ENCODE measurements around the gene STKLD1. TPM values are rescaled to one million over a fixed set of nuclear protein-coding genes. Genes with fewer than 3 reads are reported as not detected.

Gene STKLD1
- total RNA-seq, 2 donors from 2014 or later, result 0.90 TPM; not detected in 1

DNA sequence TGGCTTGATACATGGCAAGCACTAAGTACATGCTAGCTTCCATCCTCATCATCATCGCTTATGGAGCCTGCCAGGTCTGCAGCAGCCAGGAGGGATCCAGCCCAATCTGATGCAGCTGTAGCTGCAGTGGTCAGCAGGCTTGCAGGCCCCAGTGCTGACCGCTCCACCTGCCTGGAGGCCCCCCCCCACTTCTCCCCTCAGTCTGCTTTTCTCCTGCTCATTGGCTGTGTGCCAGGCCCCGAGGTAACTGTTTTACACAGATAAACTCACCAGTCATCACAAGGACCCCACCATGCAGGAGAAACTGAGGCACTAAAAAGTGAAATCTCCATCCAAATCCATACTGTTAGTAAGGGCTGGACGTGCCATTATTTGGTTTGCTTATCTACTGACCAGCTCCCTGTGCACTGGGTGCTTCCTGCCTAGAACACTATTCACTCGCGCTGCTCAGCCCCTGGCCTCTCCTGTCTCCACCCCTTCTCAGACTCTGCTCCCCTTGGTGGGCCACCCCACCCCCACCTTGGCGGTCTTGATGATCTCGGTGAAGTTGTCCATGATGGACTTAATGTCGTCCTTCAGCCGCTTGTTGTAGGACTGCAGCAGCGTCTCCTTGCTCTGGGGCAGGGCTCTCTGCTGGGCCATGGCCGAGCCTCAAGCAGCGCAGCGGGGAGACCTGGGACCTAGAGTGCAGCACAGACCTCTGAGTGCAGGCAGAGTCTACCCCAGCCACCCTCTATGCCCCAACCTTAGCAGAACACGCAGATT is 30.0 kb upstream of the STKLD1 start:
- peaks cover 61% of the 10 kb centered on the region for H3K36me3 ChIP-seq
- no peak for DNase-seq (ENCODE audit: low spot score)
- TF ChIP-seq, protein P1, sequence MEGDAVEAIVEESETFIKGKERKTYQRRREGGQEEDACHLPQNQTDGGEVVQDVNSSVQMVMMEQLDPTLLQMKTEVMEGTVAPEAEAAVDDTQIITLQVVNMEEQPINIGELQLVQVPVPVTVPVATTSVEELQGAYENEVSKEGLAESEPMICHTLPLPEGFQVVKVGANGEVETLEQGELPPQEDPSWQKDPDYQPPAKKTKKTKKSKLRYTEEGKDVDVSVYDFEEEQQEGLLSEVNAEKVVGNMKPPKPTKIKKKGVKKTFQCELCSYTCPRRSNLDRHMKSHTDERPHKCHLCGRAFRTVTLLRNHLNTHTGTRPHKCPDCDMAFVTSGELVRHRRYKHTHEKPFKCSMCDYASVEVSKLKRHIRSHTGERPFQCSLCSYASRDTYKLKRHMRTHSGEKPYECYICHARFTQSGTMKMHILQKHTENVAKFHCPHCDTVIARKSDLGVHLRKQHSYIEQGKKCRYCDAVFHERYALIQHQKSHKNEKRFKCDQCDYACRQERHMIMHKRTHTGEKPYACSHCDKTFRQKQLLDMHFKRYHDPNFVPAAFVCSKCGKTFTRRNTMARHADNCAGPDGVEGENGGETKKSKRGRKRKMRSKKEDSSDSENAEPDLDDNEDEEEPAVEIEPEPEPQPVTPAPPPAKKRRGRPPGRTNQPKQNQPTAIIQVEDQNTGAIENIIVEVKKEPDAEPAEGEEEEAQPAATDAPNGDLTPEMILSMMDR (IDR thresholded peaks at IDR 0.05), result no peak
- no peaks in the 10 kb centered on the region for H3K27me3 ChIP-seq
- no peaks in the 10 kb centered on the region for H3K9me3 ChIP-seq
- peak overlapping the region in 1 of 2 donors; percentile 97 for H3K4me3 ChIP-seq
- H3K27ac ChIP-seq, result peak overlapping the region; percentile 86 to 94
- H3K4me1 ChIP-seq, result peaks cover 0 to 29% of the 10 kb centered on the region in 2 donors

DNA sequence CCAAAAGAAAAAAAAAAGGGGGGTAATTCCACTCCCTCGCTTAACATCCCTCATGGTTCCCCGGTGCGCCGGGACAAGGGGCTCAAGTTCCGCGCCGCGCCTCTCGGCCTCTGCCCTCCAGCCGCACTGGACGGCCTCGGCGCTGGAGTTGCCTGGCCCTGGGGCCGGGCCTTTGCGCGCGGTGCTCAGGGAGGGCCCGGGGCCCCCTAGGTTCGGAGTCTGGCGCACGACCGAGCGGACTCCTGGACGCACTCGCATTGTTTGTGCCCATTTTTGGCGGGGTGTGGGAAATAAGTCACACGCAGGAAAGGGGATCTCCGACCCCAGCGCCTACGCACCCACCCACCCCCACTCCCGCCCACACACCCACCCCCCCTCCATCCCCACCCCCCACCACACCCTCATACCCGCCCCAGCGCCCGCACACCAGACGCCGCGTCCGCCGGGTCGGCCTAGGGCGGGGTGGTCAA is 28.6 kb upstream of the STKLD1 start:
- H3K9me3 ChIP-seq, result no peaks in the 10 kb centered on the region
- peaks cover 62% of the 10 kb centered on the region for H3K36me3 ChIP-seq
- no peaks in the 10 kb centered on the region for H3K27me3 ChIP-seq
- peaks cover 0 to 29% of the 10 kb centered on the region in 2 donors for H3K4me1 ChIP-seq
- H3K27ac ChIP-seq, result peak overlapping the region; percentile 86 to 94
- TF ChIP-seq, protein P1 (IDR thresholded peaks at IDR 0.05), result peak in 1 of 2 donors; percentile 26
- DNase-seq (ENCODE audit: low spot score), result no peak
- H3K4me3 ChIP-seq, result peak overlapping the region; percentile 92 to 97

DNA sequence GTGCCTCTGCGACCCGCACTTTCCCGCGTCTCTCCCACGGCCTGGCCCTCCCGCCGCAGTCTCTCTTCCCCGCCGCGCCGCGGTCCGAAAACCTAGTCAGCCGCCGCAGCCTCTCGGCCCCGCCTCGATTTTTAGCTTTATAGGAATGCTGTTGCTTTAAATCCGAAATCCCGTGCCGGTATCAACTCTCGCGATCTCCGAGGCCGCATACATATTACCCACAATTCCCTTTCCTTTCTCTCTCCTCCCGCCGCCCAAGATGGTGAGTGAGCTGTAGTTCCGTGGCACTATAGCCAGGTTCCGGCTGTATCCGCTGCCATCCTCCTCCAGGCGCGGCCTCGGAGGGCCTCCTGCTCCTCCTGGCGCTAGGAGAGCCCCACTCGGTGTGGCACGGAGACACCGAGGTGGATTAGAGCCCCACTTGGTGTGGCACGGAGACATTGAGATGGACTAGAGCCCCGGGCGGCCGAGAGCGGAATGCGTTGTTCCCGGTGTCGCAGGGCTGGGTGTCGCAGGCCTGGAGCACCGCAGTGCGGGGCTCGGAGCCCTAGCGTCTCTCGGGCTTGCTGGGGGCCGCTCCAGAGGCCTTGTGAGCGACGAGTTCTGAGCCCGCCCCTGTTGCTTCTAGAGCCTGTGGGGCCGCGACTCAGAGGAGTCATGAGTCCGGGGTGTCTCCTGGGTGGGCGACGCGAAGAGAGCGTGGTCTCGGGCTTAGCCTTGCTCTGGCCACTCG is 28.0 kb upstream of the STKLD1 start, which contains the start of the genes MED22 and RPL7A:
MED22 (minus strand) TSS at position 147 of the 733 bp plus-strand sequence. CDS start 1,469 bp downstream, outside the sequence.
RPL7A (plus strand) TSS at position 234 of the 733 bp plus-strand sequence; CDS start at position 260, 26 bp downstream.
- Histone ChIP-seq H3K4me3 (peak within 1 kb of the TSS; percentile 92 to 97), H3K27ac (peak within 1 kb of the TSS; percentile 86 to 94), H3K4me1 (peaks cover 0 to 29% of the 10 kb centered on the region in 2 donors), H3K36me3 (peaks cover 62% of the 10 kb centered on the region), H3K27me3 (no peaks in the 10 kb centered on the region), H3K9me3 (no peaks in the 10 kb centered on the region)
- DNase-seq (ENCODE audit: low spot score), result peak; percentile 97
- TF ChIP-seq, protein P1 (IDR thresholded peaks at IDR 0.05), result no peak

DNA sequence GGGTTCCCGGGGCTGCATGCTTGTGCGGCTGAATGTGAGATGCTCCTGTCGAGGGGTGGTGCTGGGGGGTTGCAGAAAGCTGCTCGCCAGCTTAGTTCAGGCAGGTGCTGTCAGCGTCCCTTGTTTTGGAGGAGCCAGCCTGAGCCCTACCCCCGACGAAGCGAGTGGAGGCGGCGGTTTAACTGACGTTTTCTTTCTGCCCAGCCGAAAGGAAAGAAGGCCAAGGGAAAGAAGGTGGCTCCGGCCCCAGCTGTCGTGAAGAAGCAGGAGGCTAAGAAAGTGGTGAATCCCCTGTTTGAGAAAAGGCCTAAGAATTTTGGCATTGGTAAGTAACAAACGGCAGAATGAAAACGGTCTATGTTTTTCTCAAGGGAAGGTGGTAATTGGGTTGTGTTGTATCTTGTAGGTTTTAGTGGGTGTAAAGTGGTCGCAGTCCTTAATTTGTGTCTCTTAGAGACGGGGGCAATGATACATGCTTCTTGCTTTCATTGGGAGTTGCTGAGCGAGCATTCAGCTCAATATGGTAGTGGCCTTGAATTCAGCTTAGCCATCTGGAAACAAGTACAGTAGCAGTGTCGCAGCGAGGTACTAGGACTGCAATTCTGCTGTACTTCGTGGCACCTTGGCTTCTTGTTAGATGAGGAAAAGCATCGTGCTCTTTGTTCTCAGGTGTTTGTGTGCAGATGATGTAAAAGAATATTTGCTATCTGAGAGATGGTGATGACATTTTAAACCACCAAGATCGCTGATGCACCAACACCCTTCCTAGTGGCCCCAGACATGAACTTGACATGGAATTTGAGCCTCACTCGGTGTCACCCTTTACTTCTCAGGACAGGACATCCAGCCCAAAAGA is 27.2 kb upstream of the STKLD1 start:
- peak overlapping the region; percentile 92 to 97 for H3K4me3 ChIP-seq
- TF ChIP-seq, protein P1 (IDR thresholded peaks at IDR 0.05), result no peak
- peak overlapping the region; percentile 86 to 94 for H3K27ac ChIP-seq
- no peaks in the 10 kb centered on the region for H3K27me3 ChIP-seq
- DNase-seq (ENCODE audit: low spot score), result no peak
- peaks cover 0 to 29% of the 10 kb centered on the region in 2 donors for H3K4me1 ChIP-seq
- H3K36me3 ChIP-seq, result peaks cover 56% of the 10 kb centered on the region
- no peaks in the 10 kb centered on the region for H3K9me3 ChIP-seq

DNA sequence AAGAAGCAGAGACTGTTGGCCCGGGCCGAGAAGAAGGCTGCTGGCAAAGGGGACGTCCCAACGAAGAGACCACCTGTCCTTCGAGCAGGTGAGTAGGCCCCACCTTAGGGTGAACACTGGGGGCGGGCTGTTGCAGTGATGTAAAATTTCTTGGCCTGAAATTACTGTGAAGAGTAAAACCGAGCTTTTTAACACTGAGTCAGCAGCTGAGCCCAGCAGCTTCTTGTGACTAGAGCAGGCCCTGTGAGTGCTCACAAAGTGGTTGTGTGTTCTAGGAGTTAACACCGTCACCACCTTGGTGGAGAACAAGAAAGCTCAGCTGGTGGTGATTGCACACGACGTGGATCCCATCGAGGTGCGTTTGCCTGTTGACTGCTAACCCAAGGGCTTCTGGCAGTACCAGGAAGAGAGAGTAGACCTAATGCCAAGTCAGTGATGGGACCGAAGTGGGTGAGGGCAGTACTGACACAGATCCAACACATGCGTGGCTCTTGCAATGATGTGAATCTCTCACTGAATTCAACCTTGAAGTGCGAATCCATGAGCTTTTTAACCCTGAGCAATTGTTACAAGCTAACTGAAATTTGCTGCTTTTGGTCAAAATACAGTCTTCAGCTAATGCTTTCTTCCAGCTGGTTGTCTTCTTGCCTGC is 26.1 kb upstream of the STKLD1 start:
- Histone ChIP-seq H3K4me1 (peaks cover 0 to 32% of the 10 kb centered on the region in 2 donors), H3K27ac (no peak overlapping the region), H3K4me3 (no peak overlapping the region), H3K9me3 (no peaks in the 10 kb centered on the region), H3K36me3 (peaks cover 45% of the 10 kb centered on the region), H3K27me3 (no peaks in the 10 kb centered on the region)
- no peak for DNase-seq (ENCODE audit: low spot score)
- TF ChIP-seq, protein P1 (IDR thresholded peaks at IDR 0.05), result no peak
